HAP-1 (cell line): Measurements from ENCODE around the gene PCNX2.
A peak's percentile ranks its signal among the peaks of the same experiment; 100 is the strongest.

Experiments
- DNase-seq, 2 experiments: peaks; one replicate each; pipeline ENCODE4 v3.0.0-alpha.2; 2016 to 2020; ENCODE audit warnings: low spot score in 2 of 2
- H3K27me3 ChIP-seq: fragments of 250-450 bp; sonication (Bioruptor Pico); 2 replicates; pipeline ENCODE4 v1.5.1; 2020; ENCODE audit warnings: low read depth, mild to moderate bottlenecking, moderate library complexity
- H3K36me3 ChIP-seq: fragments of 250-450 bp; sonication (Bioruptor Pico); replicated peaks from 2 replicates; pipeline ENCODE4 v1.5.1; 2020; ENCODE audit warnings: mild to moderate bottlenecking
- H3K4me1 ChIP-seq: fragments of 250-450 bp; sonication (Bioruptor Pico); 2 replicates; pipeline ENCODE4 v1.5.1; 2020; ENCODE audit warnings: mild to moderate bottlenecking
- H3K4me3 ChIP-seq: fragments of 250-450 bp; sonication (Bioruptor Pico); 2 replicates; pipeline ENCODE4 v1.5.1; 2020; ENCODE audit warnings: mild to moderate bottlenecking, moderate library complexity
- H3K9me3 ChIP-seq: fragments of 250-450 bp; sonication (Bioruptor Pico); 2 replicates; pipeline ENCODE4 v1.5.1; 2020; ENCODE audit warnings: mild to moderate bottlenecking, moderate library complexity
- in situ Hi-C: fragments of 300-500 bp; cut with MboI; formaldehyde crosslinking; loops from 3 replicates; pipeline ENCODE4 v1.14.3; 2020; ENCODE audit warnings: low sequenced_read_pairs, inconsistent platforms, mixed read lengths

The PCNX2 gene

GRCh38 chr1:232993555-232993954 is 302.0 kb downstream of the PCNX2 start:
- DNase-seq, result no peak
- Histone ChIP-seq H3K36me3 (no peaks in the 10 kb centered on the region), H3K27me3 (no peaks in the 10 kb centered on the region), H3K4me1 (no peaks in the 10 kb centered on the region), H3K4me3 (no peak overlapping the region), H3K9me3 (peaks cover 8% of the 10 kb centered on the region)
- in situ Hi-C loops, result loop anchor here (10.0 kb wide), 1 partner anchor 61 kb away; no protein-coding TSS in a partner anchor

GRCh38 chr1:232992227-232992626 is 303.3 kb downstream of the PCNX2 start:
- DNase-seq, result no peak
- no peak overlapping the region for H3K4me3 ChIP-seq
- no peaks in the 10 kb centered on the region for H3K36me3 ChIP-seq
- H3K4me1 ChIP-seq, result no peaks in the 10 kb centered on the region
- in situ Hi-C loops, result loop anchor here (10.0 kb wide), 1 partner anchor 63 kb away; no protein-coding TSS in a partner anchor
- peaks cover 8% of the 10 kb centered on the region for H3K9me3 ChIP-seq
- no peaks in the 10 kb centered on the region for H3K27me3 ChIP-seq

GRCh38 chr1:232991238-232991637 is 304.3 kb downstream of the PCNX2 start:
- in situ Hi-C loops, result loop anchor here (10.0 kb wide), 1 partner anchor 64 kb away; no protein-coding TSS in a partner anchor
- H3K9me3 ChIP-seq, result peaks cover 8% of the 10 kb centered on the region
- H3K36me3 ChIP-seq, result no peaks in the 10 kb centered on the region
- no peak overlapping the region for H3K4me3 ChIP-seq
- H3K27me3 ChIP-seq, result no peaks in the 10 kb centered on the region
- DNase-seq, result no peak
- H3K4me1 ChIP-seq, result no peaks in the 10 kb centered on the region

GRCh38 chr1:232990176-232991128 is 305.1 kb downstream of the PCNX2 start:
- Histone ChIP-seq H3K9me3 (peaks cover 8% of the 10 kb centered on the region), H3K4me3 (no peak overlapping the region), H3K36me3 (no peaks in the 10 kb centered on the region), H3K4me1 (no peaks in the 10 kb centered on the region), H3K27me3 (no peaks in the 10 kb centered on the region)
- no peak for DNase-seq
- in situ Hi-C loops, result loop anchor here (10.0 kb wide), 1 partner anchor 64 kb away; no protein-coding TSS in a partner anchor

DNA sequence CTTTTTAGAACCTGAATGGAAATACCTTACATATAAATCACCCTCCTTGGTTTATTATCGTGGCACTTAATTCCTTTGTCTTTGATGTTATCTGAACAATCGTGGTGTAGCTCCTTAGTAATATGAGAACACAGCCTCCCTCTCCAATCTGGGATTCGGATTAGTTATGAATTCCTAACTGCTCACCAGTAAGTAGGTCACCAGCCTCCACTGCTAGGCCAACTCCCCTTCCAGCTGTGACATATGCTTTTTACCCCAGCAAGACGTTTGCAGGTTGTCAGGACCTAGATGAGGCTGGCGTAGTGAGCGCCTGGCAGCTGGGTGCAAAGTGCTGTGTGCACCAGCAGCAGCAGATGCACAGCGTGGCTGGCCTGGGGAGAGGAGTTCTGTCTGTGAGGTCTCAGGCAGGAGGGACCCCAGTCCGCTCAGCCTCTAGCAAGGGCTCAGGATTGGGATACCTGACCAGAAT is 306.9 kb downstream of the PCNX2 start:
- DNase-seq, result peak in 1 of 2 experiments; percentile 6
- no peak overlapping the region for H3K4me3 ChIP-seq
- H3K4me1 ChIP-seq, result no peaks in the 10 kb centered on the region
- peaks cover 3% of the 10 kb centered on the region for H3K9me3 ChIP-seq
- in situ Hi-C loops, result no loop called here
- H3K27me3 ChIP-seq, result no peaks in the 10 kb centered on the region
- H3K36me3 ChIP-seq, result no peaks in the 10 kb centered on the region

DNA sequence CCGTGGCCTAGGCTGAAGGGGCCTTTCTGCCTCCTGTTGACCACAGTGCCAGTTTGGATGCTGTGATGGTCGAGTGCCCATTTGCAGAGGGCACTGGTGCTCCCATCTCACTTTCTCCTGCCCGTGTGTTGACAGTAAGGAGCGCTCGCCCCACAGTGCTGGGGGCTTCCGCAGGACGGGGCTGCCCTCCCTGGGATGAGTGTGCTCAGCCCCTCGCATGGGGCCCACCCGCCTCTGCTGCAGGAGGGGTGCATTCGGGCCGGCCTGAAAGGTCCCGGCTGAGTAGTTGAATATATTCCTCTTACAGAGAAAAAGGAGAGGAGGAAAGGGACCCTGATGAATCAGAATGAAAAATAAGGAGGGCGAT is 307.8 kb downstream of the PCNX2 start:
- no peak overlapping the region for H3K4me3 ChIP-seq
- no peaks in the 10 kb centered on the region for H3K27me3 ChIP-seq
- in situ Hi-C loops, result no loop called here
- no peaks in the 10 kb centered on the region for H3K4me1 ChIP-seq
- no peaks in the 10 kb centered on the region for H3K36me3 ChIP-seq
- no peaks in the 10 kb centered on the region for H3K9me3 ChIP-seq
- no peak for DNase-seq

DNA sequence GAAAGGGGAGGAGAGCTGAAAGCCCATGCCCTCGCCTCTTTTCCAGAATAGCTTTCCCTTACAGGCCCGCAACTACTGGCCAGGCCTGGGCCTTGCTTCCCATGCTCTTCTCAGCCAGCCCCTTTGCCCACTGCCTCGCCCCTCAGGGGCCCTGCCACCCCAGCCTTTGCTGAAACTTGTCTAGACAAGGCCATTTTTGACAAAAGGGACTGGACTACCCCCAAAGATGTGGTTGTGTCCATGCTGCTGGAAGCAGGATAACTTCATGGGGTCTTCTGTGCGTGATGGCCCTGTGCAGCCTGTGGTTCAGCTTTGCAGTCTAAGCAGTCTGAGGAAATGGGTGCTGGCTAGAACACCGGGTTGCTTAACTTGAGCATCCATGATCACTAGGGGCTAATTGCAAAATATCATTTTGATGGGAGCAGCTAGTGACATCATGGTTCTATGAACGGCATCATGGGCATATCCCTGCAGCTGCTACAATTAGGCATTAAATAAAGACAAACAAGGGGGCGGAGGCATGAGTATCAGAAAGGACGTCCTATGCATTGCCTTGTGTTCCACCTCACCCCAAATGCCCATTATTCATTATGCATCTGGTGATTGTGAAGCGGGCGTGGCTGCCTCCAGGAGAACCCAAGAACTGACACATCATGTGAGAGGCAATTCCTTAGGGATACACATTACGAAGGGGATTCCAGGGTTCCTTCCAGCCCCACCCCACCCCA is 308.3 kb downstream of the PCNX2 start:
- Histone ChIP-seq H3K9me3 (no peaks in the 10 kb centered on the region), H3K4me3 (no peak overlapping the region), H3K4me1 (no peaks in the 10 kb centered on the region), H3K27me3 (no peaks in the 10 kb centered on the region), H3K36me3 (no peaks in the 10 kb centered on the region)
- DNase-seq, result no peak
- in situ Hi-C loops, result no loop called here

GRCh38 chr1:232986527-232986922 is 309.0 kb downstream of the PCNX2 start:
- Histone ChIP-seq H3K4me3 (no peak overlapping the region), H3K27me3 (no peaks in the 10 kb centered on the region), H3K4me1 (no peaks in the 10 kb centered on the region), H3K36me3 (no peaks in the 10 kb centered on the region), H3K9me3 (no peaks in the 10 kb centered on the region)
- in situ Hi-C loops, result no loop called here
- DNase-seq, result no peak

DNA sequence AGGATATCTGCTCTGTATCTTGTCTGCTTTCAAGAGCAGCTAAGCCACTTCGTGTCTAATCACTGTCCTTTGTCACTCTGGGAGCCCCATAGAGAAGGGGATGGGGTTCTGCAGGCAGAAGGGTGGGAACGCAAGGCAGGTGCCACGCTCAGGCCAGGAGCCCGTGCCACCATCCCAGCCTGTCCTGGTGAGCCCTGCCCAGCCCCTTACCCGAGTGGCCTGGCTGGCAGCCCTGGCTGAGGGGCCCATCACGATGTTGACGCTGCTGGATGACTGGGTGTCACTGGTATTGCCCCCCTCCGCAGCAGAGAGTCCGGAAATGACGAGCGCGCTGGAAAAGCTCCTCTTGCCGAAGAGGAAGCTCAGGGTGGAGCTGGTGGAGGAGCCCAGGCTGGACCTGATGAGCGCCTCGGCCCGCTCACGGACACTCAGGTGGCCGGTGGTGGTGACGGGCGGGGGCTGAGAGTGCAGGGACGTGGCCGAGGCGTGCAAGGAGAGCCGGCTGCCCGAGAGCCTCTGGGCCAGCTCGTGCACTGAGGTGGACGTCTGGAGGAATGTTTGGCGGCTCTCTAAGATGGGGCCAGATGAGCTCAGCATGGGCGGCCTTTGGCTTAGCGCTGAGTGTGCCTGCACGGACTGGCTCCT is 309.5 kb downstream of the PCNX2 start:
- no peaks in the 10 kb centered on the region for H3K9me3 ChIP-seq
- H3K27me3 ChIP-seq, result no peaks in the 10 kb centered on the region
- H3K36me3 ChIP-seq, result no peaks in the 10 kb centered on the region
- H3K4me1 ChIP-seq, result no peaks in the 10 kb centered on the region
- no peak overlapping the region for H3K4me3 ChIP-seq
- DNase-seq, result no peak
- in situ Hi-C loops, result no loop called here

GRCh38 chr1:232984577-232985425 is 310.7 kb downstream of the PCNX2 start:
- in situ Hi-C loops, result no loop called here
- Histone ChIP-seq H3K27me3 (no peaks in the 10 kb centered on the region), H3K4me1 (no peaks in the 10 kb centered on the region), H3K9me3 (no peaks in the 10 kb centered on the region), H3K36me3 (no peaks in the 10 kb centered on the region), H3K4me3 (no peak overlapping the region)
- no peak for DNase-seq

DNA sequence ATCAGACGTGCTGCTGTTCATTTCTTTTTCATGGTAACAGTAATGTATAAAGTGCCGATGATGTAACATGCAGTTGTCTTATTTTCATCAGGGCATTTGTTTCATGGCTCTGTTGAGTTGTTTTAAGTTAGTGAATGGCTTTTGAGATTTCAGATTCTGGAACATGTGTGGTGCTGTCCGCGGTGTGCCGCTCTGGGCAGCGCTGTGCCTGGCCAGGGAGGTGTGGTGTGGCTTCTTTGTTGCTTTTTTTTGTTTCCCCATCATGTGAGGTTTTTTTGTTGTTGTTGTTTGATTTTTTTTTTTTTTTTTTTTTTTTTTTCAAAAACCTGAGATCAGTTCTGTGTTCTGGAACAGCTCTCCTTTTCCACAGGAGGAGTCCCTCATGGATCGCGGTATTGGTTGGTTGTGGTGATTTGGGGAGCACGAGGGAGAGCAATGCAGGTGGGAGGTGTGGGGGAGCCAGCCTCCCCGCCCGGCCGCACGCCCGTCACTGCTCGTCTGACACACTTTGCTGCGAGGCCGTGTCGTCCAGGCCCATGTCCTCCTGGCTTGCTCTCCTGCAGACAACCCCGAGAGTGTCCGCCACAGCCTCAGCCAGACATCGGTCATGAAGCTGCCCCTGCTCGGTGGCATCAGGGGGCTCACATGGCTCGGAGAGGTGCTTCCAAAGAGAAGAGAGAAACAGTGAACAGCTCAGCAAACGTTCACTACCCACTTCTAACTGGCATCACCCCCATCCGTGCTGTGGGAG is 311.5 kb downstream of the PCNX2 start:
- in situ Hi-C loops, result no loop called here
- DNase-seq, result no peak
- H3K4me1 ChIP-seq, result no peaks in the 10 kb centered on the region
- H3K36me3 ChIP-seq, result no peaks in the 10 kb centered on the region
- no peak overlapping the region for H3K4me3 ChIP-seq
- H3K9me3 ChIP-seq, result no peaks in the 10 kb centered on the region
- H3K27me3 ChIP-seq, result no peaks in the 10 kb centered on the region

- in situ Hi-C loops, result no loop called here
- Histone ChIP-seq H3K4me3 (no peak overlapping the region), H3K9me3 (no peaks in the 10 kb centered on the region), H3K27me3 (no peaks in the 10 kb centered on the region), H3K4me1 (no peaks in the 10 kb centered on the region), H3K36me3 (0 out of 2 replicates have a peak, but pooled peaks cover 2% of the 10 kb centered on the region)
- no peak for DNase-seq
These were observed 312.1 kb downstream of the PCNX2 start for GRCh38 chr1:232983375-232983774.
